Neural progenitor cell (in vitro differentiated cells): Measurements from ENCODE around the gene SEMA3D. TPM values are rescaled to one million over a fixed set of nuclear protein-coding genes. Genes with fewer than 3 reads are reported as not detected.

ENCODE experiments used
- DNase-seq: peaks from one replicate; pipeline ENCODE4 v3.0.0-alpha.2; 2016; ENCODE audit warnings: low spot score
- H2AFZ ChIP-seq: fragments of 200-600 bp; sonication (generic); replicated peaks from 2 replicates; pipeline ENCODE4 v1.6.1; 2016; ENCODE audit warnings: antibody characterized with exemption
- H3F3A ChIP-seq: fragments of 200-600 bp; sonication (generic); 2 replicates; pipeline ENCODE4 v1.6.1; 2016; ENCODE audit warnings: antibody characterized with exemption, low read depth
- H3K27ac ChIP-seq: fragments of 200-600 bp; sonication (generic); 2 replicates; pipeline ENCODE4 v1.5.1; 2016; ENCODE audit warnings: mild to moderate bottlenecking
- H3K27me3 ChIP-seq: fragments of 200-600 bp; sonication (generic); 2 replicates; pipeline ENCODE4 v1.6.1; 2016; ENCODE audit warnings: mild to moderate bottlenecking, moderate library complexity
- H3K36me3 ChIP-seq: fragments of 200-600 bp; sonication (generic); 2 replicates; pipeline ENCODE4 v1.5.1; 2016
- H3K4me1 ChIP-seq: fragments of 200-600 bp; sonication (generic); 2 replicates; pipeline ENCODE4 v1.6.1; 2016; ENCODE audit warnings: mixed run types
- H3K4me2 ChIP-seq: fragments of 200-600 bp; sonication (generic); 2 replicates; pipeline ENCODE4 v1.6.1; 2016
- H3K4me3 ChIP-seq: fragments of 200-600 bp; sonication (generic); 2 replicates; pipeline ENCODE4 v1.5.1; 2016
- H3K79me2 ChIP-seq: fragments of 200-600 bp; sonication (generic); 2 replicates; pipeline ENCODE4 v1.6.1; 2016; ENCODE audit warnings: low read depth
- H3K9ac ChIP-seq: fragments of 200-600 bp; sonication (generic); 2 replicates; pipeline ENCODE4 v1.6.1; 2016
- H3K9me3 ChIP-seq: fragments of 200-600 bp; sonication (generic); 2 replicates; pipeline ENCODE4 v1.5.1; 2016; ENCODE audit warnings: low read depth
- H4K20me1 ChIP-seq: fragments of 200-600 bp; sonication (generic); 2 replicates; pipeline ENCODE4 v1.6.1; 2016; ENCODE audit warnings: low read depth
- H3K27ac Mint-ChIP-seq: 3 replicates; pipeline ENCODE4 v1.8.0; 2021; ENCODE audit warnings: mixed read lengths
- H3K27me3 Mint-ChIP-seq: 2 replicates; pipeline ENCODE4 v1.8.0; 2022; ENCODE audit warnings: low read depth, mild to moderate bottlenecking, inconsistent platforms, moderate library complexity, mixed read lengths; ENCODE audit not compliant: insufficient read depth
- H3K36me3 Mint-ChIP-seq: 3 replicates; pipeline ENCODE4 v1.8.0; 2021; ENCODE audit warnings: mixed read lengths
- H3K4me1 Mint-ChIP-seq: 3 replicates; pipeline ENCODE4 v1.8.0; 2021; ENCODE audit warnings: mixed read lengths
- H3K4me3 Mint-ChIP-seq: 3 replicates; pipeline ENCODE4 v1.8.0; 2021; ENCODE audit warnings: mild to moderate bottlenecking, moderate library complexity, mixed read lengths
- H3K9me3 Mint-ChIP-seq: 3 replicates; pipeline ENCODE4 v1.8.0; 2020; ENCODE audit warnings: mixed read lengths
- EZH2 ChIP-seq: fragments of 200-600 bp; sonication (generic); IDR thresholded peaks from 2 replicates; pipeline ENCODE4 v1.6.1; 2017; ENCODE audit warnings: antibody characterized with exemption, mild to moderate bottlenecking, moderate library complexity
- EZH2phosphoT487 ChIP-seq: fragments of 200-600 bp; sonication (generic); IDR thresholded peaks from 2 replicates; pipeline ENCODE4 v1.6.1; 2017; ENCODE audit warnings: antibody characterized with exemption
- total RNA-seq: library from RNA; depleted of rRNA; stranded (reverse); fragments of >200 nt; gene quantifications from 2 replicates; pipeline ENCODE4 v1.2.3, GENCODE V29; 2015; ENCODE audit warnings: low replicate concordance
- TF ChIP-seq, protein P1 (sequence below): fragments of 200-600 bp; sonication (generic); IDR thresholded peaks from 2 replicates; pipeline ENCODE4 v1.5.1; 2017; ENCODE audit warnings: antibody characterized with exemption, mild to moderate bottlenecking

The SEMA3D gene
- total RNA-seq, 1 donor from 2014 or later: 0.99 TPM

DNA sequence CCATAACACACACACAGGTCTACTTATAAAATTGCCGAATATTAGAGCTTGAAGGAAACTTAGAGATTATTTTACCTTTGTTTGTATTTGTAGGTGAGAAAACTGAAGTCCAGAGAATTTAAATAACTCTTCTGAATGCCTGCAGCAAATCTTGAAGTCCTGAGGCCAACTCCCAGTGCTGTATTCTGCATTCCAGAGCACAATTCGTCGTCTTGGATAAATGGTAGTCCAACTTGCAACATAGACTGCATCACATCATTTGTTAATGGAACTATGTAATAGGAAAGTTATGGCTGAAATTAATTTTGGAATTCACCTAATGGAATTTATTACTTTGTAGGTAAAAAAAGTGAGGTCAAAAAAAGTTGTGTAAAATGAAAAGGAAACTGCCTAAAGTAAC is 37.3 kb upstream of the SEMA3D start:
- Histone ChIP-seq H2AFZ (no peak overlapping the region), H3K79me2 (no peaks in the 10 kb centered on the region), H3K4me3 (no peak overlapping the region), H3K4me1 (no peaks in the 10 kb centered on the region), H3K4me2 (no peak overlapping the region), H3K9me3 (no peaks in the 10 kb centered on the region), H3K9ac (no peak overlapping the region), H4K20me1 (no peaks in the 10 kb centered on the region), H3K36me3 (no peaks in the 10 kb centered on the region), H3F3A (no peaks in the 10 kb centered on the region), H3K27me3 (no peaks in the 10 kb centered on the region), H3K27ac (no peak overlapping the region)
- H3K4me1 Mint-ChIP-seq: peaks cover 3% of the 10 kb centered on the region
- H3K27me3 Mint-ChIP-seq: no peaks in the 10 kb centered on the region
- H3K9me3 Mint-ChIP-seq: no peaks in the 10 kb centered on the region
- no peak for DNase-seq
- TF ChIP-seq EZH2 (no peak), EZH2phosphoT487 (no peak)
- TF ChIP-seq, protein P1, sequence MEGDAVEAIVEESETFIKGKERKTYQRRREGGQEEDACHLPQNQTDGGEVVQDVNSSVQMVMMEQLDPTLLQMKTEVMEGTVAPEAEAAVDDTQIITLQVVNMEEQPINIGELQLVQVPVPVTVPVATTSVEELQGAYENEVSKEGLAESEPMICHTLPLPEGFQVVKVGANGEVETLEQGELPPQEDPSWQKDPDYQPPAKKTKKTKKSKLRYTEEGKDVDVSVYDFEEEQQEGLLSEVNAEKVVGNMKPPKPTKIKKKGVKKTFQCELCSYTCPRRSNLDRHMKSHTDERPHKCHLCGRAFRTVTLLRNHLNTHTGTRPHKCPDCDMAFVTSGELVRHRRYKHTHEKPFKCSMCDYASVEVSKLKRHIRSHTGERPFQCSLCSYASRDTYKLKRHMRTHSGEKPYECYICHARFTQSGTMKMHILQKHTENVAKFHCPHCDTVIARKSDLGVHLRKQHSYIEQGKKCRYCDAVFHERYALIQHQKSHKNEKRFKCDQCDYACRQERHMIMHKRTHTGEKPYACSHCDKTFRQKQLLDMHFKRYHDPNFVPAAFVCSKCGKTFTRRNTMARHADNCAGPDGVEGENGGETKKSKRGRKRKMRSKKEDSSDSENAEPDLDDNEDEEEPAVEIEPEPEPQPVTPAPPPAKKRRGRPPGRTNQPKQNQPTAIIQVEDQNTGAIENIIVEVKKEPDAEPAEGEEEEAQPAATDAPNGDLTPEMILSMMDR: no peak
- H3K27ac Mint-ChIP-seq: no peak overlapping the region
- H3K36me3 Mint-ChIP-seq: no peaks in the 10 kb centered on the region
- H3K4me3 Mint-ChIP-seq: no peak overlapping the region

DNA sequence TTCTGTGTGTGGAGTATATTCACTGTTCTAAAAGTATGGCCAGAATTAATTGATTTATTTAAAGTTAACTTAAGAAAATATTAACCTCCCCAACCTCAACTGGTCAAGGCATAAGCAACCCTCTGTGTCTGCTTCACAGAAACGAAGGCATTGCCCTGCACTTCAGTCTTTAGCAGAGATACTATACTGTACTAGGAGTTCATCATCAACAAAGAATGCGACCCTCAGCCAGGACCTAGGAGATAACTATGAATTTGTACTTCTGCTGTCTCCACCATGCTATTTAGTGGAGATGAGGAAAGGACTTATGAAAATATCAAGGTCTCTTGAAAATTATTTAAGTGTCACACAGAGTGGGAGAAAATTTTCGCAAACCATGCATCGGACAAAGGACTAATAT is 35.7 kb upstream of the SEMA3D start:
- no peaks in the 10 kb centered on the region for H3K36me3 Mint-ChIP-seq
- no peak overlapping the region for H3K27ac Mint-ChIP-seq

DNA sequence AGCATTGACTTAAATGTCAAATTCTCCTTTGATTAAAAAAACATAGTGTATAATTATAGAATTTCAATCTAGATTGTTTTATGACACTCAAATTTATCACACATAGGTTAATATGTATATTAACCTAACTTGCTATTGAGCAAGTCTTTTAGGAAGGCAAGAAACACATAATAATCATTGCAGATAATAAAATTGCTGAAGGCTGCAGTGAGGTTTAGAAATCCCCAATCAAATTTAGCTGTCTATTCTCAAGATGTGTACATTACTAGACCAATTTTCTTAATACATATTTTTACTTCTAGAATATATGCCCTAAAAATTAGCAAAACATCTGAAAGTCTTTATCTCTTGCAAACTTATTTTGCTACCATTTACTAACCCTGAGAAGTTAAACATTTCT is 34.9 kb upstream of the SEMA3D start:
- Histone ChIP-seq H4K20me1 (no peaks in the 10 kb centered on the region), H3K27ac (no peak overlapping the region), H3K4me1 (no peaks in the 10 kb centered on the region), H3K79me2 (no peaks in the 10 kb centered on the region), H3K4me3 (no peak overlapping the region), H3K4me2 (no peak overlapping the region), H3F3A (no peaks in the 10 kb centered on the region), H3K9ac (no peak overlapping the region), H3K36me3 (no peaks in the 10 kb centered on the region), H3K9me3 (no peaks in the 10 kb centered on the region), H3K27me3 (no peaks in the 10 kb centered on the region), H2AFZ (no peak overlapping the region)
- no peak for DNase-seq
- H3K4me1 Mint-ChIP-seq: peaks cover 3% of the 10 kb centered on the region
- H3K27me3 Mint-ChIP-seq: no peaks in the 10 kb centered on the region
- no peaks in the 10 kb centered on the region for H3K9me3 Mint-ChIP-seq
- H3K36me3 Mint-ChIP-seq: no peaks in the 10 kb centered on the region
- no peak overlapping the region for H3K27ac Mint-ChIP-seq
- TF ChIP-seq, protein P1: no peak
- TF ChIP-seq EZH2 (no peak), EZH2phosphoT487 (no peak)
- no peak overlapping the region for H3K4me3 Mint-ChIP-seq

More for the DNA sequence above, 35.7 kb upstream of the SEMA3D start:
- H3K27ac ChIP-seq: no peak overlapping the region
- H3K79me2 ChIP-seq: no peaks in the 10 kb centered on the region
- H3K9me3 ChIP-seq: no peaks in the 10 kb centered on the region
- no peaks in the 10 kb centered on the region for H3K36me3 ChIP-seq
- H3K9me3 Mint-ChIP-seq: no peaks in the 10 kb centered on the region
- H3K9ac ChIP-seq: no peak overlapping the region
- no peak overlapping the region for H3K4me2 ChIP-seq
- H3K27me3 Mint-ChIP-seq: no peaks in the 10 kb centered on the region
- no peak overlapping the region for H3K4me3 ChIP-seq
- H2AFZ ChIP-seq: no peak overlapping the region
- H3F3A ChIP-seq: no peaks in the 10 kb centered on the region
- no peak for TF ChIP-seq EZH2phosphoT487
- TF ChIP-seq, protein P1: no peak
- TF ChIP-seq EZH2: no peak
- no peaks in the 10 kb centered on the region for H3K4me1 ChIP-seq
- no peaks in the 10 kb centered on the region for H3K27me3 ChIP-seq
- H3K4me3 Mint-ChIP-seq: no peak overlapping the region
- no peaks in the 10 kb centered on the region for H4K20me1 ChIP-seq
- peaks cover 3% of the 10 kb centered on the region for H3K4me1 Mint-ChIP-seq
- DNase-seq: no peak
